Right lung (tissue), 5 donors: ENCODE data around the gene KLHL29. TPM values are rescaled to one million over a fixed set of nuclear protein-coding genes. Genes with fewer than 3 reads are reported as not detected.

Experiments
- DNase-seq, 2 donors: peaks; one replicate each; pipeline ENCODE4 v3.0.0-alpha.2; 2013
- polyA plus RNA-seq, 5 donors: library from polyadenylated mRNA; unstranded; fragments of 120-200 nt; gene quantifications; one replicate each; pipeline versions ENCODE4 v1.2.1 to v1.2.3, GENCODE V29; 2013; ENCODE audit warnings: inconsistent platforms in 1 of 5, low replicate concordance in 1 of 5; ENCODE audit not compliant: insufficient read length in 5 of 5, insufficient read depth in 1 of 5

KLHL29 gene
- polyA plus RNA-seq, 5 donors, result 1.6 to 2.7 (median 2.1) TPM

- no peak for DNase-seq
Measured at GRCh38 chr2:23680951-23681350, 296.0 kb downstream of the KLHL29 start.

DNA sequence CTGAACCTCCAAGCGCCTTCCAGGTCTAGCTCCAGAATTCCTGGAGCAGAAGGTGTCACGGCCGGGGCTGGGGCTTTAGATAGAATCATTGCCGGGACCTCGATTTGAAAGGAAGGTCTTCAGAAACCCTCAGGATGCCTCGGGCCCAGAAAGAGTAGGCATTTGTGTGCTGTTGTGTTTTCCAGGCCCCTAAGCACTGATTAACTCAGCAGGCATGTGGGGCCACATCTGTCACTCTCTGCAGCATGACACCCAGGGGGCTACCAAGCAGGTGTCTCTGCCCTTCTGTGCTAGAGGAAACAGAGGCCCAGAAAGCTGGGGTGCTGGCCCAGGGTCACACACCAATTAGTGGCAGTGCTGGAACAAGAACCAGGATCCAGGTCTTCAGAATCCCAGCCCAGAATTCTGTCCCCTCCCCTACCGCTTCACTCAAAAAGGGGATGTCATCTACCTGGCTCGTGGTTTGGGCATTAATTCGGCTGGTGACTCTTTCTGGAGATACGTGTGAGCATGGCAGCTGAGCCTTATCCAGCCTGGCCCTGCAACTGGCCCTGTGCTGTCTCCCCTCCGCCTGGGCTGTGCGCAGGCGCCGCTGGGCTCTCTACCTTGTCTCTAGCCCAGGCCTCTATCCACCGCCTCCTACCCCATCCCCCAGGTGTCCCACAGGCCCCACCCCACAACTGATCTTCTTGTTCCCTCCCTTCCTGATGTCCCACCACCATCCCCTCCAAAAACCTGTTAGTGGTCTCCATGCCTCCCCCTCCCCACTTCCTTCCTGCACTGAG lies 296.6 kb downstream of the KLHL29 start:
- DNase-seq, result no peak

GRCh38 chr2:23682481-23682880 lies 297.5 kb downstream of the KLHL29 start:
- no peak for DNase-seq

- no peak for DNase-seq
Measured at GRCh38 chr2:23683001-23683400, 298.0 kb downstream of the KLHL29 start.

DNA sequence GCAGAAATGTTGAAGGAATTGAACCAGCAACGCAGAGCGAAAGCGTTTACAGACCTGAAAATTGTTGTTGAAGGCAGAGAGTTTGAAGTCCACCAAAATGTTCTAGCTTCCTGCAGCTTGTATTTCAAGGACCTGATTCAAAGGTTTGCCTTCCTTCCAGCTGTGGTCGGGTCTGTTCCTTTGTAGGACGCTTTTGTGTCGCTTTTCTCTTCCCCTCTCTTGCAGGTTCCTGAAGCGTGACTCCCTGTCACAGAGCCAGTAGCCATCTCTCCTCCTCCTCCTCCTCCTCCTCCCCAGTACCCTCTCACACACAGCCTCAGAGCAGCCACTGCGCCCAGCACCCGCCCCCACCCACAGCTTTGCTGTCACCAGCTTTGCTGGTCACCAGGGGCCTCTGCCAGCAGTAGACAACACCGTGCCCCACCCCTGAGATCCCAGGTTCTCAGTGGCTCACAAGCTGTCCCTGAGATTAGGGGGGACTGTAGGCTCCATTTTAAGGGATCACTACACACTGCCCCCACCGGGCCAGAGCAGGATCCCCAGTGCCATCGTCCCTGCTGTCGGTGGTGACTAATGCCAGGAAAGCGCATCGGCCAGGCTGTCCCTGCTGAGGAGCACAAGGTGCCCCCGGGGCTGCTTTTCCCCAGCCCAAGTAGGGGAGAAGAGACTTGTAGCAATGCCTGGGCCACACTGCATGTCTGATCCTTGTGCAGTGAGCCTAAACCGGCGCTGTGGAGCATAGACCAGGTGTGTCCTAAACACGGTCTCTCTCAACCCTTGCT lies 299.6 kb downstream of the KLHL29 start:
- DNase-seq, result no peak

DNA sequence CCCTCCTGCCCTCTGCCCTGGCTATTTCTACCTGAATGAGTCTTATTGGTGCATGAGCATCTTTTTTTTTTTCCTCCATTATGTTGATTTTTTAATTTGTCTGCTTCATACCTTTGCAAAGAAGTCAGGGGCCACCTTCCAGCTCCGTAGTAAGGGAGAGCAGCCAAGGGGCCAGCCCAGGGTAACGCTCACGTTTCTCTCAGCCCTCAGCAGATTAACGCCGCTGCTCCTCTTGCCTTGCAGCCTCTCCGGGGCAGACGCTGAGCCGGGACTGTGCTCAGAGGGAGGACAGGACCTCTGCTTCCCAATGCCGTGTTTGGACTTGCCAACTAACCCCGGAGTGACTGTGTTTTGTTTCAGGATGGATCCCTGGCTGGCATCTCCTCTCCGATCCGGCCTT lies 300.2 kb downstream of the KLHL29 start:
- DNase-seq, result no peak

GRCh38 chr2:23685706-23686105 lies 300.7 kb downstream of the KLHL29 start:
- no peak for DNase-seq

DNA sequence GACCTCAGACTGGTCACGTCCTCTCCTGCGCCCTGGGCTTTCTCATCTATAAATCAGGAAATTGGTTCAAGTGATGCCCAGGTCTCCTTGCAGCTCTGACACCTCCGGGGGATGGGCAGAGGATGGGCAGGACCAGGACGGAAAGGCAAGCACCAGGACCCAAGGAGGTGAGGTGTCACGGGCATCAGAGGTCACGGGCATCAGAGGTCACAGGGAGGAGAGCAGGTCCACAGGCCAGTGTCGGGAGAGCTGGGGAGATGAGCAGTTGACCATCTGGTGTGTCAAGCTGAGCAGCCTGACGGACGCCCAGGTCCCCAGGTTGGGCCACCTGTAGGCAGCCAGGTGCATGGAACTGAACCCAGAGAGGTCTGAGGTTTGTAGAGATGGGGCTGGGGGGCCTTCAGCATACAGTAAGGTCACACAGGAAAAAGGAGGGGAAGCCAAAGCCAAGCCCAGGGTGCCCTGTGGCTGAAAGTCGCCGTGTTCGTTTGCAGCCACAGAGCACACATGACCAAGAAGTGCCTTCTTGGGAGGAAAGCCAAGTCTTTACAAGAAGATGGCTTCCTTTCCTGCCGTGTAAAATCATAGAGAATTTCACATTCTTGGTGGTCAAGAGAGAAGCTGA lies 301.5 kb downstream of the KLHL29 start:
- no peak for DNase-seq

DNA sequence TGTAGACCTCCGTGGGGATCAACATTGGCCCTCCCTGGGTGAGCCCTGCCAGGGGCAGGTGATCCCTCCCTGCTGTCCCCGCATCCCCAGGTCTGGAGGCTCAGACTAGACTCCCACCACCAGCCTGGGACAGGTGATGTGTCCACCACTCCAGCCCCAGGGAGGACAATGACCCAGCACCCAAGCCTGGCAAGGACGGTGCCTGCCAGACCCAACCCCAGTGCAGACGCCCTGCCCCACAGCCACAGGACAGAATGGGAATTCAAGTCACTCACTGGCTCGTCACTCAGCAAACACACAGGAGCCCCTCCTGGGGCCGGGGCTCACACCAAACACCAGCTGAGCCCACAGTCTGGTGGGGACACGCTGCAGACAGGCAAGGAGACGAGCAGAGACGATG lies 302.2 kb downstream of the KLHL29 start:
- DNase-seq, result no peak

DNA sequence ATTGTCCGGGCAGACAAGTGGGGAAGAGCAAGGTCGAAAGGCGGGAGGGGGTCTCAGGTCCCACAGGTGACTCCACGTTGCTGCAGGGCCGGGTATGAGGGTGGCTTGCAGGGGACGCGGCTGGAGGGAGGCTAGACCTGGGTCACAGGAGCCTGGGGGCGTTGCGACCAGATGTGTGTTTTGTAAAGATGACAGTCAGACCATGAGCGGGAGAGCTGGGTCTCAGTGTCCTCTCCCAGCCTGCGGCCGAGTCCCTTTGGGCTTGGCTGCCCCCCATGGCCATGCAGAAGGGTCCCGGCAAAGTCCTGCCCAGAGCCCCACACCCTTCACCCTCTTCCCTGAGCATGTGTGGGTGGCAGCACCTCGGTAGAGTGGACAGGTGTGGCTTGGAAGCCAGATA lies 302.7 kb downstream of the KLHL29 start:
- DNase-seq, result no peak

DNA sequence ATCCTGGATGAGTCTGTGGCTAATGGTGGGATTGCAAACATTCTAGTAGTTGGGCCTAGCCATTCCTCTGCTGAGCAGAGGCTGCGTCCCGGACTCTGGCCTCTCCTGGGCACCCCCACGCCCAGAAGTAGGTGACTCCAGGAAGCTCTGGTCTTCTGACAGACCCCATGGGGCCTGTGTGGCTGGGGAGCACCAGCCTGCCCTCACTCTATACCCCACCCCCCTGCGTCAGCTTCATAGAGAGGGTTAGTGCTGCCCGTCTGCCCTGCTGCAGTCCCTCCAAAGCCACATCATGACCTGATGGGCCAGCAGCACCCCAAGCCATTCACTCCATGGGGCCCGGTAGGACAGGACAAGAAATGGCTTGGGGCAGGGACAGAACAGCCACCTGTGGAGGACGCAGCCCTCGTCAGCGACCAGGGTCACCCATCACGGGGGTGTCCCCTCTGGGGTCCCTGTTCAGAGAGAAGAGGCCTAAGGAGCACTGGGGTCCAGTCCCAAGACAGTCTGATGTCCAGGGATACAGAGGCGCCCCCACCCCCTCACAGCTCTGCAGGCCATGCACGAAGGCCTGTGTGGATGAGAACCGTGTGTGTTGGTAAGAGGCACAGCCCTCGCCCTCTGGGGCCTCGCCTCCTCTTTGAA lies 303.6 kb downstream of the KLHL29 start:
- DNase-seq, result no peak

DNA sequence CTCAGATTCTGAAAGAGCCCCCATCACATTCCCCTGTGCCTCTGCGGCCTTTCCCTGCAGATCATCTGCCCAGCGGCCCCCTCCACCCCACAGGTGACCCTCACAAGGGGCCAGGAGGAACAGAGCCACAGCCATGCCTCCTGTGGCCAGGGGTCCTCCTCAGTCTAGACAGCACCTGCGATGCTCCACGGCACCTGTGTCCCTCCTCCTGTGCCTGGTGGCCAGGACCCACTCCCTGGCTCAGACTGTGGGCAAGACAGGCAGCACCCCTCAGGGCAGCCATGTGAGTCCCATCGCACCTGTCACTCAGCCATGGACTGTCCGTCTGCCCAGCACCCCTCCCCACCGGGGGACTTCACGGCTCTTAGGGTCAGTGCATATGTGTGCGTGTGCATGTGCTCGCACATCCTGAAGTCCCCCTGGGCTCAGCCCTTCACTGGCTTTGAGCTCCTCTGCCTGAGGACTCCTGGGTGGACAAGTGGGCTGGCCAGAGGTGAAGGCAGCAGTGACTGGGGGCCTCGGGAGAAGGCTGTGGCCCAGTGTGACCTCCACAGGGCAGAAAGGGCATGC lies 304.2 kb downstream of the KLHL29 start:
- no peak for DNase-seq

GRCh38 chr2:23689891-23690290 lies 304.9 kb downstream of the KLHL29 start:
- no peak for DNase-seq

DNA sequence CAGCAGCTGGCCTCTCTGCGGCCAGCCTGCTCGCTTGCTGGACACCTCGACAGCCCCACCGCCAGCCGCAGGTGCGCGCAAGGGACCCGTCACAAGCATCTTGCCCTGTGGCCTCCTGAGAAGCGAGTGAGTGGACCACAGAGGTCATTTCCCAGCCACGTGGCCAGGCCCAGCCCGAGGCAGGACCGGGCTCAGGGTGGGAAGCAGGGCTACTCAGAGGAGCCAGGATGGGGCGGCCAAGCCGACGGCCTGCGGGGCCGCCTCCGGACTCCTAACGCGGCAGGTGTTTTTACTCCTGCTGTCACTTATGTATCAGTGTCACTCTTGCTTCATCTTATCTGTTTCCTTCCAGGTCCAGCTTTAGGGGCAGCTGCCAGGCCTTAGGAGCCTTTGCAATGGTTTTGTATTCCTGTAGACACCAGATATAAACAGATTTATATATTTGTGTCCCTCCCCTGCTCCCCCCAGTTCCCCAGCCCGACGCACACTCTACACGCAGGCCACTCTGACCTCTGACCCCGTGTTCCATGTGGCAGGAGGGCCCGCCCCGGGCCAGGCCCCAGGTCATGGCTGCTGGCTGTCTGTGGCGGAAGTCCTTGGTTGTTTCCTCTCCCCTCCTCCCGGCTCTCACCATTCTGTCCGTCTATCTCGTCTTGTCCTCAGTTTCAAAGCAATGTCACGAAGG lies 305.6 kb downstream of the KLHL29 start:
- DNase-seq, result no peak

GRCh38 chr2:23691106-23691470 lies 306.1 kb downstream of the KLHL29 start:
- DNase-seq, result no peak

DNA sequence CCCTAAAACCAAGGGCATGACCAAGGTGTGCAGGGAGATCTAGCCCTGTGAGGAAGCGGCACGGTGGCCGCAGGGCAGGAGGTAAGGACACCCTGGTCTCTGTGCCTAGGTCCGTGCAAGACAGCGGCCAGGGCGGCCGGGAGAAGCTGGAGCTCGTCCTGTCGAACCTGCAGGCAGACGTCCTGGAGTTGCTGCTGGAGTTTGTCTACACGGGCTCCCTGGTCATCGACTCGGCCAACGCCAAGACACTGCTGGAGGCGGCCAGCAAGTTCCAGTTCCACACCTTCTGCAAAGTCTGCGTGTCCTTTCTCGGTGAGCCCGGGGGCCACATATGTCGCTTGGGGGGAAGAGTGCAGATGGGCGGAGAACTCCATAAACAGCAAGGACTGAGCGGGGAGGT lies 306.6 kb downstream of the KLHL29 start:
- DNase-seq, result no peak

DNA sequence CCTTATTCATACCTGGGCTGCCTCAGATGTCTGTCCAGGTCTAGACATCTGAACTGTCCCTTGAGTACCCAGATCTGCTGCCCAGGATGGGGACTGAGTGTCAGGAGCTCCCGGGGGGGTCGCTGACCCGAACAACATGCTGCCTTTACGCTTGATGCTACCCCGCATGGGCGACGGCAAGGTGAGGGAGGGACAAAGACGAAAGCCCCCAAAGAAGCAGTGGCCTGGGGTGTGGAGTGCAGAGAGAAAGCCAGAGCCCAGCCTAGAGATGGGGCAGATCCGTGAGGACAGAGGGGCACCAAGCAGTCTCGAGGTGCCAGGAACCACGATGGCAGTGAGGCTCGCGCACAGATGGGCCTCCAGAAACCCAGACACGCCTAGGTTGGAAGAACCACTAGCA lies 307.3 kb downstream of the KLHL29 start:
- DNase-seq, result no peak

DNA sequence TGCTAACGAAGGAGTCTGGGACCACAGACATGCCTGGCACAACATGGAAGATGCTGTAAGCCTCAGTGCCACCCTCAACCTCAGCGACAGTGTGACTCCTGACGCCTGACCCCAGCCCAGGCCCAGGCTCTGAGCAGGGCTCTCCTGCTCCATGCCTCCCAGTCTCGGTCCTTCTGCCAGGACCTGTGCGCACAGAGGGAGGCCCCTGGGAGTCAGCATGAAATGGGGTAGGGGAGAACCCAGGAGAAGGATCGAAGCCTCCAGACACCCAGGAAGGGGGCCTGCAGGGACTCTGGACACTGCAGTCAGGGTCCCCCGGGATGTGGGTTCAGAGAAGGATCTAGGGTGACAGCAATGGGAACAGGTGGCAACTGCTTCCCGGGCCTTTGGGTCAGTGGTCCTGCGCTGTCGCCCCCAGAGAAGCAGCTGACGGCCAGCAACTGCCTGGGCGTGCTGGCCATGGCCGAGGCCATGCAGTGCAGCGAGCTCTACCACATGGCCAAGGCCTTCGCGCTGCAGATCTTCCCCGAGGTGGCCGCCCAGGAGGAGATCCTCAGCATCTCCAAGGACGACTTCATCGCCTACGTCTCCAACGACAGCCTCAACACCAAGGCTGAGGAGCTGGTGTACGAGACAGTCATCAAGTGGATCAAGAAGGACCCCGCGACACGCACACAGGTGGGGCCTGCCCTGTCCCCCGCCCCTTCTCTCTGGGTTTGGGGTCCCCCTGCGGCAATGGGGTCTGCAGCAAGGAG lies 308.0 kb downstream of the KLHL29 start:
- DNase-seq, result no peak

DNA sequence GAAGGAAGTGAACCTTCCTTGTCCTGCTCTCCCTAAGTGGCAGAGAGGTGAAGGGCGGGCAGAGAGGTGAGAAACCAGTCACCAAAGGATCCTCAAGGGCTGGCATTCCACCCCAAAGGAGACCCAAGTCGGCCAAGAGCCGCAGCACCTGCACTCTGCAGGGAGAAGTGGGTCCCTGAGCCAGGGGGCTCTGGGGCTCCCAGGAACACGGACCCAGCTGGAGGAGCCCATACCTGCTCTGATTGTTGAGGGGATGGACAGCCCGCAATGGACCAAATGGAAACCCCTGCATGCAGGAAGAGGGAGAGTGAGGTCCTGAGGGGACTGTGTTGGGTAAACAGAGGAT lies 308.6 kb downstream of the KLHL29 start:
- no peak for DNase-seq
